HG02973 (cell line): ENCODE data around the gene PRSS50.
"Not testable (repeated sequence)": the region's sequence is repeated elsewhere in the genome, so short reads cannot be mapped to it uniquely, and the experiment has no call there.

Experiments
- ATAC-seq: cut with Tn5 transposase; IDR thresholded peaks from one replicate; pipeline ENCODE4 v1.9.1; 2021; ENCODE audit warnings: moderate library complexity; ENCODE audit not compliant: unreplicated experiment

The PRSS50 gene, protein sequence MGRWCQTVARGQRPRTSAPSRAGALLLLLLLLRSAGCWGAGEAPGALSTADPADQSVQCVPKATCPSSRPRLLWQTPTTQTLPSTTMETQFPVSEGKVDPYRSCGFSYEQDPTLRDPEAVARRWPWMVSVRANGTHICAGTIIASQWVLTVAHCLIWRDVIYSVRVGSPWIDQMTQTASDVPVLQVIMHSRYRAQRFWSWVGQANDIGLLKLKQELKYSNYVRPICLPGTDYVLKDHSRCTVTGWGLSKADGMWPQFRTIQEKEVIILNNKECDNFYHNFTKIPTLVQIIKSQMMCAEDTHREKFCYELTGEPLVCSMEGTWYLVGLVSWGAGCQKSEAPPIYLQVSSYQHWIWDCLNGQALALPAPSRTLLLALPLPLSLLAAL

DNA sequence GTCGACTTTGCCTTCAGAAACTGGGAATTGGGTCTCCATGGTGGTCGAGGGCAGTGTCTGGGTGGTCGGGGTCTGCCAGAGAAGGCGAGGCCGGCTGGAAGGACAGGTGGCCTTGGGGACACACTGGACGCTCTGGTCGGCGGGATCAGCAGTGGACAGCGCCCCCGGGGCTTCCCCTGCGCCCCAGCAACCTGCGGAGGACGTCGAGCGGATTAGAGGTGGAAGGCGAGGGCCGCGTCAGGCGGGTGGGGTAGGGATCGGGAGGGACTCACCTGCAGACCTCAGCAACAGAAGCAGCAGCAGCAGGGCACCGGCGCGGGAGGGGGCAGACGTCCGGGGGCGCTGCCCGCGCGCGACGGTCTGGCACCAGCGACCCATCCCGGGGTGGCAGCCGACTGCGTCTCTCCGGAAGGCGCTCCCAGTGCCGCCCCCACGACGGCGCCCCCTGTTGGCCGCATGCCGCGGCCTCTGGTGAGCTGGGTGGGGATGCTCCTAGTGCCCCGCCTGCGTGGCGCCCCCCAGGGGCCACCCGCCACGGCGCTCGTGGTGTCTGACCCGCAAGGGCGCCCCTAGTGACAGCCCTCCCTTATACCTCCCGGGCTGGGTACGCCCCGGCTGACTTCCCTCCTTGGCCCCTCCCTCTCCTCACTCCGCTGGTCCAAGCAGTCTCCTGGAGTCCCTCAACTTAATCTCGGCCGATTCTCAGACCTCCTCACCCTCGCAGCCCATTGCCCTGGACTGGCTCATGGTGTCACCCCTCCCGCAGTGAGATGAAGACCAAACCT is at the start of gene PRSS50:
PRSS50 (minus strand) TSS at position 423 of the 785 bp plus-strand sequence; CDS start at position 378, 45 bp downstream.
- ATAC-seq = no peak

DNA sequence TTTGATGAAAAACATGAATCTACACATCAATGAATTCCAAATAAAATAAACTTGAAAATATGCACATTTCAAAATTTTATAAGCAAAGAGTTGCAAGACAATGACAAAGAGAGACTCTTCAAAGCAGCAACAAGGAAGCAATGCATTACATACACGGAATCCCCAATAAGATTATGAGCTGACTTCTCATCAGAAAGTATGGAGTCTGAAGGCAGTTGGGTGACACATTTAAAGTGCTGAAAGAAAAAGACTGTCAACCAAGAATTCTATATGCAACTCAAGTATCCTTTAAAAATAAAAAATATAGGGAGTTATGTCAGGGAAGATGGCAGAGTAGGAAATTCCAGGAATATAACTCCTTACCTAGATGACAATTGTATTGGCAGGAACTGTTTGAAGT is 46.5 kb upstream of the PRSS50 start:
- no peak for ATAC-seq

DNA sequence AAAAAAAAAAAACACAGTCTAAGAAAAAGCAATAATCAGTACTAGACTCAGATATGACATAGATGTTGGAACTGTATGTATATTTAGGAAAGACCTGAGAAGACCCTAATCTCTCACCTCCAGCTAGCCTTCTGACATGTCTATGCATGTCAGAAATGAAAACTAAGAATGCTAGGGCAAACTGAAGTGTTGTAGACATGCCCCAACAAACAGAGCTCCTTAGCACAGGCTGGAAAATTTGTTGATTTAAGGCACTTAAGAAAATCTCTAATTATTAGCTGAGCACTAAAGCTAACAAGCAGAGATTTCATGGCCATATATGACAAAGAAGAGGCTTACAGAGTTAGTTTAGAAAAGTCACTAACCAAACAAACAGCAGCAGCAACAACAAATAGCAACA is 45.5 kb upstream of the PRSS50 start:
- no peak for ATAC-seq

DNA sequence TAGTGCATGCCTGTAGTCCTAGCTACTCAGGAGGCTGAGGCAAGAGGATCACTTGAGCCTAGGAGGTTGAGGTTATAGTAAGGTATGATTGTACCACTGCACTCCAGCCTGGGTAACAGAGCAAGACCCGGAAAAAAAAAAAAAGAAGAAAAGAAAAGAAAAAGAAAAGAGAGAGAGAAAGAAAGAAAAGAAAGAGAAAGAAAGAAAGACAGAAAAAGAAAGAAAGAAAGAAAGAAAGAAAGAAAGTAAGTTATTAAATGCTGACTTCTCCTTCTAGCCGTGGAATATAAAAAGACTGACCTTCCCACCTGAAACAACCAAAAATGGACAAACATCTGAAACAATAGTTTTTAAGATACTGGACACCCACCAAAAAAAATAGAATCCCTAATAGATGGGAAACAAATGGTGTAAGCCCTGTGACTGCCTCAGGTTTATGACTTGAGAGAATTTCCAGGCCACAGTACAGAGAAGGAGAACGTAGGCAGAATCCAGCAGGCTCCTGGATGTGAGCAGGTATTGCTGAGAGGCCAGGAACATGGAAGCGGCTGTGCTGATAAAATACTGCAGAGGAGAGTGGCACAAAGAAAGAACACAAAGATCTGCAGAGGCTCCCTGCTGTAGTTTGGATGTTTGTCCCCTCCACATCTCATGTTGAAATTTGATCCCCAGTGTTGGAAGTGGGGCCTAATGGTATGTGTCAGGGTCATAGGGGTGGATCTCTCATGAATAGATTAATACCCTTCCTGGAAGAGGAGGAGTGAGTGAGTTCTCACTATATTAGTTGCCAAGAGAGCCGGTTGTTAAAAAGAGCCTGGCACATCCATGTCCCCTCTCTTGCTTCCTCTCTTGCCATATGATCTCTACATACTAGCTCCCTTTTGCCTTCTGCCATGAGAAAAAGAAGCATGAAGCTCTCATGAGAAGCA is 41.8 kb upstream of the PRSS50 start:
- ATAC-seq = no peak

DNA sequence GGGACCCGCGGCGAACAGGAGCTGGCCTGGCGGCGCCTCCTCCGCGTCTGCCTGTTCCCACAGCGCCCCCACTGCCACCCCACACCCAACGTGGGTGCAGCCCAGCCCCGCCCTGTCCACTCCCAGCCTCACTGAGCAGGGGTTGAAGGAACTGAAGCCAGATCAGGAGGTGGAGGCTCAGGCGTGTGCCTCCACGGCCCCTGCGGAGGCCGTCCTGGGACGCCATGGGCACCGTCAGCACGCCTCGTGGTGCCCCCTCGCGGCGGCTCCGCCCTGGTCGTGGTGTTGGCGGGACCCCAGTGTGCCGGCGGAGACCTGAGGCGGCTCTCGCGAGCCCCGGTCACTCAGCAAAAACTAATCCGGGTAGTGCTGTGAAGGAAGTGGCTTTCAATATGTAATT is 39.0 kb upstream of the PRSS50 start:
- no peak for ATAC-seq

DNA sequence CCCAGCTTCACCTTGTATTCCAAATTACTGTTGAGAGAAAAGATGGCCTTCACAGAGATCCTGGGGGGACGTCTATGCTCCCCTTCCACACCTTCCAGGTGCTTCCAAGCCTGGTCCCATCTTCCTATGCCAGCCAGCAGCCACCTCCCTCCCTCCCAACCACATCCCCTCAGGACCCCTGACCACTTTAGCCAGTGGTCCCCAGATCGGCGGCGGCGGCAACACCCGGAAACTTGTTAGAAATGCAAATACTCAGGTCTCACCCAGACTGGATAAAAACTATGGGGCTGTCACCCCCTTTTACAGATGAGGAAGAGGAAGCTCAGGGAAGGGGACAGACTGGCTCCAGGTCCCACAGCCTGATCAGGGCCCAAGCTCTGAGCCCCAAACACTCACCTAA is 38.0 kb upstream of the PRSS50 start:
- no peak for ATAC-seq

DNA sequence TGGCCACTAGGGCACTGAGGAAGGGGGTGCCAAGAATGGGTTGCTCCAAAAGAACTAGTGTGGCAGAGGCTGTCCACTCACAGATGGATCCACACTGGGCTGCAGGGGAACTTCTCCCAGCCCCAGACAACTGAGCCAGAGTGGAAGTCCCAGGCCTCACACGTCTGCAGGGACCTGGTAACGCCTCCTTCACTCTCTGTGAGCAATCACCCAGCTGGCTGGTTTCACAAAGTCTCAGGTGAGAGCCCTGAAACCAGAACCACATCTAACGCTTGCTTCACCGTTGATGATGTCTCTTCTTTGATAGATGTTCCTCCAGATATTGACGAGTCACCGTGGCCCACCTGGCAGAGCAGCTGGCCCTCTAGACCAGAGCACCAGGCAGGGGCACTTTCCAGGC is 35.5 kb upstream of the PRSS50 start:
- not testable (repeated sequence) for ATAC-seq

DNA sequence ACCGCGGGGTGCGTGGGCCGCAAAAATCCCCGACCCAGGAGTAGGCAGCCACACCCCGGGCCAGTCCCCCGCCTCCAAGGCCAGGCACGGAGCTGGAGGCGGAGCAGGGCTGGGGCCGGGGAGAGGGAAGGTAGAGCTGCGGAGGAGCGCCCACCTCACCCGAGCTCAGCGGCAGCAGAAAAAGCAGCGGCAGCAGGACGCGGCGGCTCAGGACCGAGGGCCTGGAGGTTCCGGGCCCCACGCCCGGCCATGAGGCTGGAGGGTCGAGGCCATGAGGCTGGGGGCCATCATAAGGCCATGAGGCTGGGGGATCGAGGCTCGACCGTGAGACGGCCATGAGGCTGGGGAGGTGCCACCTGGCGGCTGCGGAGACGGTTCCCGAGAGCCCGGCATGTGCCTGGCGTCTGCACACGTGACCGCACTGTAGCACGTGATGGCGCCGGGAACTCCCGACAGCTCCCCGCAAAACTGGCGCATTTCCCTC is 32.9 kb upstream of the PRSS50 start:
- no peak for ATAC-seq

DNA sequence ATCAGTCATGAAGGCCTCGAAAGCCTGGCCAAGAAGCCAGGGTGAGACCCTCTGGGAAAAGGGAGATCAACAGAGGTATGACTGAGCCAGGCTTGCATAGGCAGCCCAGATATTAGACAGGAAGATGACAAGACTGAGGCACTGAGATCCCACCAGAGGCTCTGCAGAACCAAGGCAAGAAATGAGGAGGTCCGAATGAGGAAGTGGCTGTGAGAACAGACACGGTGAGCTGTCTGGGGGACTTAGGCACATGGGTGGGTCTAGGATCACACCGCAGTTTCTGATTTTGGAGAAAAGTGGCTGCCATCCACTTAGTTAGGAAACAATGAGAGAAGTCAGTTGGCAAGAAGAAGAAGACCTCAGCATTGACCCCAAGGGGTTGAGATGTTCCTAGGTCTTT is 31.5 kb upstream of the PRSS50 start:
- ATAC-seq = no peak

DNA sequence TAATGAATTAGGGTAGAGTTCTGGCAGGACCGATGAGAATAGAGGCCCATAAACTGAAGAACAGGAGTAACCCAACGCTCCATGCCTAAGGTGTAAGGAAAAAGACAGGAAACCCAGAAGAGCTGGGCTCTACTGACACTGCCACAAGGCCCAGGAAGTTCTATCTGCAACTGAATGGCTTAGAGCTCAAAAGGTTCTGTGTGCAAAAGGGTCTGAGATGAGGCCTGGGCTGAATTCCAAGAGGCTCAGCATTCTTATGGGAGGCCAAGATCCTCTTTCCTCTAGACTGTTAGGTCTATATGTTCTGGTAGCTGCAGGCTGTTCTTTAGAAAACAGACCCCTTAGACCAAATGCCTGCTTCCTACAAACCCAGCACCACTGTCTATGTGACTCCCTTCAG is 30.5 kb upstream of the PRSS50 start:
- ATAC-seq = no peak

DNA sequence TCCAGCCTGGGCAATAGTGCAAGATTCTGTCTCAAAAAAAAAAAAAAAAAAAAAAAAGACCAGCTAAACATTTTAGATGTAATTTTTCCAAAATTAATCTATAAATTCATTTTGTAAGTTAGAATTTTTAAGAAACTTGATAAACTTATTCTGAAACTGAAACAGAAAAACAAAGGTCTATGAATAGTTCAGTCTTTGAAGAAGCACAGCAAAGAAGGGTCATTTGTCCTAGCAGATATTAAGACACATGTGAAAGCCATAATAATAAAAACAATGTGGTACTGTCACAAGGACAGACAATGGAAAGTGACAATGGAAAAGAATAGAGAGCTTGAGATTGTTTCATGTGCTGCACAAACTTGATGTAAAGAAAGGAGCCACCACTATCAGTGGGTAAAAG is 29.0 kb upstream of the PRSS50 start:
- ATAC-seq = no peak

DNA sequence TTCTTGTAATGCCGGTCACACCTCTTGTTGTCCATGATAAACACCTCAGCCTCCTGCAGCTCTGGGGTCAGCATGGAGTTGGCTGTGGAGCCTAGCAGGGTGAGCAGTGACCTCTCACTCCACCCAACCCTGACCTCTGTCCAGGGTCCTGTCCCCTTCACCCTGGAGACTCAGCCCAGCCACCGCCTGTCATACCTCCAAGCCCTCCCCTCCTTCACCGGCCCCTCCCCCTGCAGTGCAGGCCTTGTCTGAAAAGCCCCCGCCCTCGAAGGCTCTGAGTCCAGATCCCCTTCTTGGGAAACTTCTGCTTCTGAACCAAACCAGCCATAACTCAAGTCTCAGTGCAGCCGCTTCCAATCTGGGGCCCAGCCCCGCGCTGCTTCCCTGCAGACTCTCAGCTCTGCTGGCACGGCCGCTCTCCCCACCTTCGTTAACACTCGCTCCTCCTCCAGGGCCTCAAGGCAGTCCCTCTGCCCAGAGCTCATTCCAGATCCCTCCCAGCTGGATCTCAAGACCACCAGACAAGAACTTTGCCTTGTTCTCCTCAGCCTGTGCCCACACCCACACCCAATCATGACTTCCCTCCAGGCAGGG is 25.4 kb upstream of the PRSS50 start:
- ATAC-seq = no peak

DNA sequence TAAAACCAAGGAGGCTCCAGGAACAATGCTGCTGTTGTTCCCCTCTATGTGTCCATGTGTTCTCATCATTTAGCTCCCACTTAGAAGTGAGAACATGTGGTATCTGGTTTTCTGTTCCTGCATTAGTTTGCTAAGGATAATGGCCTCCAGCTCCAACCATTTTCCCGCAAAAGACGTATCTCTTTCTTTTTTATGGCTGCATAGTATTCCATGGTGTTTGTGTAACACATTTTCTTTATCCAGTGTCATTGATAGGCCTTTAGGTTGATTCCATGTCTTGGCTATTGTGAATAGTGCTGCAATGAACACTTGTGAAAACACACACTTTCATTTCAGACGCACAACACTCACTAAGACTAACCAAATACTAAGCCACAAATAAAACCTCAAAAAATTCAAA is 21.9 kb upstream of the PRSS50 start:
- ATAC-seq = not testable (repeated sequence)

DNA sequence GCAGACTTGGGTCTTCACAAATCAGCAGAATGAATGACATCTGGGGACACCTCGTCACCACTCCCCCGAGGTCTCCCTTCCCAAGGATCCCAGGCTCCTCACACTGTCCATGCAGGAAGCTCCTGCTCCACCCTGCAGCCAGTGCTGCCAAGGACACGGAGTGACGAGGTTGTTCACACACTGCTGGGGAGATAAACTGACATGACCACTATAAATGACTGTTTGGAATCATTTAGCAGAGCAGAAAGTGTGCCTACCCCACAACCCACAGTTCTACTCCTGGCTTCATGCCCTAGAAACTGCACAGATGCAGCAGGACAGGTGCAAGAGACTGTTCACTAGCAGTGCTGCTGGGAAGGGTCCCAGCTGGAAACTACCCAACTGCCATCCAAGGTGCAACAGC is 19.7 kb upstream of the PRSS50 start:
- no peak for ATAC-seq

DNA sequence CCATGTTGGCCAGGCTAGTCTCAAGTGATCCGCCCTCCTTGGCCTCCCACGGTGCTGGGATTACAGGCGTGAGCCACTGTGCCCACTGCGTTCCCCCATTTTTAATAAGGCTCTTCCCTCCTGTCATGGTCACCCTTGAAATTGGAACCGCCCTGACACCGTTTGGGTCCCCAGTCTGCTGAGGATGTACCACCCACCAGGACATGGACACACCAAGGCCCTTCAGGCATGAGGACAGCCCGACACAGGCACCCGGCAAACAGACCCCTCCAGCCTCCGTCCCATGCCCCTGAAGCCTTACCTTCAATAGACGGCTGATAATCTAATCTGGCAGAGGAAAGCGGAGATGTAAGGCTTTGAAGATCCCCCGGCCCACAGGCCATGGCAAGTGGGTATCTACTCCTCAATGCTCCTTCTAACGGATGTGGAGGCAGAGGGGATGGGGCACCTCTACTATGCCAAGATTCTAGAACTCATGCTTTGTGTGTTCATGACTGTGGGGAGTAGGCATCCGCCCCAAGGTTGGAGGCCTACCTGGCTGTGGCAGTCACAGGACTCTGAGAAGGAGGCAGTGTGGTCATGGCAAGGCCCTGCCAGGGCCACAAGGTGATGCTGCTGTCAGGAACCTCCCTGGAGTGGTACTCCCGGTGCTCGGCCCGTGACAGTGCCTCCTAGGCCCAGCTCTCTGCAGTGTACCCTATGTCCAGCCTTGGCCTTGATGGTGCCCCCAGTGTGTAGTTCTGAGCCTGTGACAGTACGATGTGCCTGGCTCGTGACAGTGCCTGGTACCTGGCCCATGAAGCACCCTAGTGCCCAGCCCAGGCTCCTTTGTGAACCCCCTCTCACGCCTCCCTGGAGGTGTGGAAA is 18.6 kb upstream of the PRSS50 start:
- ATAC-seq = no peak

DNA sequence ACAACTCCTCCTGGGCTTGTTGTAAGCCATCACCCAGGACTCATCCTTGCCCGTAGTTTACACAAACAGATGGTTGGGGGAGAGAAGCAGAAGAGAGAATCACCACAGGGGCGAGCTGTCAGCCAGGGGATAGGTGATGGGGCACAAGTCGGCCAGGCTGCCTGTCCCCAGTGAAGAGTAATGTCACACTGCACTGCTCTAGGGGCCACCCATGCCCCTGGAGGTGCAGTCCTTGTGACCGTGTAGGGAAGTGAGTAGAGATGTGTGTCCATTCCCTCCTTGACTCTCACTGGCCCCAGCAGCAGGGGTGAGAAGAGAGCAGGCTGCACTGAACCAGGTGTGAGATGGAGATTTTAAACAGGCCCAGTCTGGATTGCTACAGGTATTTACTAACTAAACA is 17.1 kb upstream of the PRSS50 start:
- ATAC-seq = no peak

DNA sequence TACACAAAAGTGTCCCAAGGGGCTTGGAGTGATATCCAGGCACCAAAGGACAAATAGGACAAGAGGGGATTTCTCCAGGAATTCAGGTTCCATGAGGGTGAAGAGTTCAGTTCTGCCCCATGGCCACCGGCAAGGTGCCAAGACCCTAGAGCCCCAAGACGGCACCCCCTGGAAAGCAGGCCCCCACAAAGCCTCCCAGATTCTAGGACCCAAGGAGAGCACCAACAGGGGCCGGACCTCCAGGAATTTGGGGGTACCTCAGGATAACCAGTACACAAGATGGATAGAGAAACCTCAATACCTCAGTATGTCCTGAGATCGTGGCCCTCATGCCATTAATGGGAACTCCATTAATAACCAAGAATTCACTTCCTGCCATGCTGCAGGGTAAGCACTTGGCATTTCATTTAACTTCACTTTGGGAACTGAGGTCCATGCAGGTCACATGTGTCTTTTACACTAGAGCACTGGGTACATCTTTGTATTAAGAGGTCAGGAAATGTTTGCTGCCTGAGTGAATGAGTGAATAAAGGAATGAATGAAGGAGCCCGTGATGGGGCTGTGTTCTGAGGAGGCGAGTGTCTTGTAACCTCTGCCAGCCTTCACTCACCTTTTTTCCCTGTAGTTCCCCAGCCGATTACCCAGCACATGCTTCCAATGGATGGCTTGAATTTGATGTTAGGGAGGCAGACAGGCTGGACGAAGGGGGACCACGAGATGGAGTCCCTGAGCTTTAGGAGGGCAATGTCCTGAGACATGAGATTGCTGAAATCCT is 15.5 kb upstream of the PRSS50 start:
- ATAC-seq = no peak

DNA sequence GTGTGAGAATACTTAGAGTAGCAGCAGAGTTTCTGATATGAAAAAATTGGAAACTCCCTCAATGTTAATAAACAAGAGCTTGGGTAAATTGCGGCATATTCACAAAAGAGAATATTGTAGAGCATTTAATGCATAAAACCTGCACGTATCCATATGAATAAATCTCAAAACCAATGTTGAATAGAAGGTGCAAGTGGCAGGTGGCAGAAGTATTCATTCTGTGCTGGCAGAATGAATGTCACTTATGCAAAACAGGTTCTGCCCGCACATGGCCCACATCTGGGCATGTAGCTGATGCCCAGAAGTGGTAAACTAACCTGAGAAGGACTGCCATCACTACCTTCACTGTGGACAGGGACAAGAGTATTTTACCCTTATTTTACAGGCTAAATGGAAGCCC is 14.1 kb upstream of the PRSS50 start:
- ATAC-seq = no peak

DNA sequence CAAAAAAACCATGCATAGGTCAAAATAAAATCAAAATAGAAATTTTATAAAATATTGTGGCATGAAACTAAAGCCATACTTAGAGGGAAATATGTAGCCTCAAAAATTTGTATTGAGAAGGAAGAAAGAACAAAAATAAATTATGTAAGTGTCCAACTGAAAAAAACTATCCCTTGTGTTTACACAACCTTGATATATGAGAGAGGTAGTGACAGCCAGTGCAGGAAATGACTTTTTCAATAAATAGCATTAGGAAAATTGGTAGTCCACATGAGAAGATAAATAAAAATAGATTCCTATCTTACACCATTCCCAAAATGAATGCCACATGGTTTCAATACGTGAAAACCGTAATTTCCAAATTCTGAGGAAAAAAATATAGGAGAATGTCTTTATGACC is 13.2 kb upstream of the PRSS50 start:
- ATAC-seq = no peak
